ENCODE results near the gene CAPN10. TPM values are rescaled to one million over a fixed set of nuclear protein-coding genes. Genes with fewer than 3 reads are reported as not detected.

Gene CAPN10
- total RNA-seq, 2 donors from 2014 or later: 25.5 to 68.4 TPM

DNA sequence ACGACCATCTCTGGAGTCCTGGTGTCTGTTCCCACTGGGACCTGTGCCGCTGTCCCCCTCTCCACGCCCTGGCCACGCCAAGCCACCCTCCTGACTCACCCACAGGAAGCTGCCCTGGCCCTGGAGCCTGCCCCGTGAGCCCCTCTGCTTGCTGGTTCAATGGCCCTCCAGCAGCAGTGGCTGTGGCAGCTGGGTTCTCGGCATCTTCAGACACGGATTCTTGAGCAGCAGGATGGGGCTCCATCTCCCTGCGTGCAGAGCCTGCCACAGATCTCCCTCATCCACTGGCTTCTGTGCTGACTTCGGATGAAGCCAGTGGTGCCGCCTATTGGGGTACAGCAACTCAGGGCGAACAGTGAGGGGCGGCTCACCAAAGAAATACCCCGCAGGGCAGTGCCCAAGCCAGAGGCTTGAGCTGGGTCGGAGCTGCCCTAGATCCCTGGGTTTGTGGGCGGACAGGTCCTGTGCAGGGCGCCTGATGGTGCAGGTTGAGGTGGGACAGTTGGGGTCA lies 14.0 kb downstream of the CAPN10 start:
- TF ChIP-seq, protein P1, sequence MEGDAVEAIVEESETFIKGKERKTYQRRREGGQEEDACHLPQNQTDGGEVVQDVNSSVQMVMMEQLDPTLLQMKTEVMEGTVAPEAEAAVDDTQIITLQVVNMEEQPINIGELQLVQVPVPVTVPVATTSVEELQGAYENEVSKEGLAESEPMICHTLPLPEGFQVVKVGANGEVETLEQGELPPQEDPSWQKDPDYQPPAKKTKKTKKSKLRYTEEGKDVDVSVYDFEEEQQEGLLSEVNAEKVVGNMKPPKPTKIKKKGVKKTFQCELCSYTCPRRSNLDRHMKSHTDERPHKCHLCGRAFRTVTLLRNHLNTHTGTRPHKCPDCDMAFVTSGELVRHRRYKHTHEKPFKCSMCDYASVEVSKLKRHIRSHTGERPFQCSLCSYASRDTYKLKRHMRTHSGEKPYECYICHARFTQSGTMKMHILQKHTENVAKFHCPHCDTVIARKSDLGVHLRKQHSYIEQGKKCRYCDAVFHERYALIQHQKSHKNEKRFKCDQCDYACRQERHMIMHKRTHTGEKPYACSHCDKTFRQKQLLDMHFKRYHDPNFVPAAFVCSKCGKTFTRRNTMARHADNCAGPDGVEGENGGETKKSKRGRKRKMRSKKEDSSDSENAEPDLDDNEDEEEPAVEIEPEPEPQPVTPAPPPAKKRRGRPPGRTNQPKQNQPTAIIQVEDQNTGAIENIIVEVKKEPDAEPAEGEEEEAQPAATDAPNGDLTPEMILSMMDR (IDR thresholded peaks at IDR 0.05): no peak
- peaks cover 13% of the 10 kb centered on the region for H3K4me1 ChIP-seq (replicated peaks)
- H3K36me3 ChIP-seq: no peaks in the 10 kb centered on the region
- no peak overlapping the region for H3K27ac ChIP-seq
- no peak overlapping the region for H3K4me3 ChIP-seq
- intact Hi-C loops (cut with DNase I): no loop called here
- no peaks in the 10 kb centered on the region for H3K9me3 ChIP-seq
- no peak for DNase-seq (ENCODE audit: low spot score)
- no peaks in the 10 kb centered on the region for H3K27me3 ChIP-seq (replicated peaks; ENCODE audit: insufficient read depth)
- 94% methylated on average over 16 of the region's 16 CpGs for WGBS

DNA sequence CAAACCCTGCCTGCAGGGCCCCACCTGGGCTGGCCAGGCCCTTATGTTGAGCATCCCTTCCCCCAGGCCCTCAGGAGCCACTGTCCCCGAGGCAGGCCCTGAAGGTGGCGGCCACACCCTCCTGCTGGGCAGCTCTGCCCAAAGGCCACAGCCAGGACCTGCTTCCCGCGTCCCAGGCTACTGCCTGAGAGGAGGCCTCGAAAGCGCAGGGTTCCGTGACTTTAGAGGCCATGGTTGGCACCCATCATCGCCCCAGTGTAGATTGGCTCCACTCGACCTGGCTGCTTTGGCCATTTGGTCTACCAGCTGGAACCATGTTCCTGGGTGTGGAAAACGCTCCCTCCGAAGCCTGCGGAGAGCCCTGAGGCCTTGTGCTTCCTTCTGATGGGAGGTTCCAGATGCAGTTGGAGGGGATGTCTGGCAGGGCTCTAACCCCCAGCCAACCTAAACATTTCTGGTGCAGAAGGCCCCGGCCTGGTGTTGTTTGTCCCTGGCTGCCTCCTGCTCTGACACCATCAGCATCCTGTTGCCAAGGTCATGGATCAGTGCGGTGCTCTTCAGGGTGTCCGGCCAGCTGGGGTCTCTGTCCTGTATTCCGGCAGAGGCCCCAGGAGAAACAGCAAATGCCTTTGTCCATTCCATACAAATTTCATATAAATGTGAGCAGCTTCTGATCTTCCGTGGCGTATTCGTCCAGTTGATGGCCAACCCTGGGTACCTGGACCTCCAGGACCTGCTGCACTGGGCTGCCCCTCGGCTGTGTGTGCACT lies 14.7 kb downstream of the CAPN10 start:
- 87% methylated on average over 20 of the region's 20 CpGs for WGBS
- H3K27me3 ChIP-seq (replicated peaks; ENCODE audit: insufficient read depth): no peaks in the 10 kb centered on the region
- no peaks in the 10 kb centered on the region for H3K9me3 ChIP-seq
- H3K4me3 ChIP-seq: no peak overlapping the region
- H3K27ac ChIP-seq: no peak overlapping the region
- no peak for TF ChIP-seq POLR2A (IDR thresholded peaks at IDR 0.05)
- TF ChIP-seq, protein P1 (IDR thresholded peaks at IDR 0.05): no peak
- no peak for TF ChIP-seq POLR2AphosphoS5 (IDR thresholded peaks at IDR 0.05)
- H3K4me1 ChIP-seq (replicated peaks): peaks cover 5% of the 10 kb centered on the region
- intact Hi-C loops (cut with DNase I): no loop called here
- no peaks in the 10 kb centered on the region for H3K36me3 ChIP-seq
- no peak for DNase-seq (ENCODE audit: low spot score)

DNA sequence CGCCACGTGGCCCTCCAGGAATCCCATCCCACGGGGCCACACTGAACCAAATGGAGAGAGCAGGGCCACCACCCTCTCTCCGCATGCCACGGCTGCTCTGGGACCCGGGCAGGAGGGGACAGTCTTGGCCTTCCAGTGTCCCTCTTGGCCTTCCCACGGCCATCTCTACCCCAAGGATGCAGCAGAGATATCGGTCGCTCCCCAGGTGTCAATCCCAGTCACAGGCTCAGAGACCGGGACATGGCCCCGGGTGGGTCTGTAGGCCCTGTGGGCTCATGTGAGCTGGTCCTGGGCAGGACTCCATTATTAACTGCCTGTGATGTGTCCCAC lies 15.3 kb downstream of the CAPN10 start:
- no peak overlapping the region for H3K4me3 ChIP-seq
- no peaks in the 10 kb centered on the region for H3K4me1 ChIP-seq (replicated peaks)
- no peaks in the 10 kb centered on the region for H3K27me3 ChIP-seq (replicated peaks; ENCODE audit: insufficient read depth)
- intact Hi-C loops (cut with DNase I): no loop called here
- DNase-seq (ENCODE audit: low spot score): no peak
- H3K9me3 ChIP-seq: no peaks in the 10 kb centered on the region
- no peak for TF ChIP-seq POLR2A (IDR thresholded peaks at IDR 0.05)
- no peak for TF ChIP-seq POLR2AphosphoS5 (IDR thresholded peaks at IDR 0.05)
- TF ChIP-seq, protein P1 (IDR thresholded peaks at IDR 0.05): no peak
- 89% methylated on average over 11 of the region's 11 CpGs for WGBS
- no peaks in the 10 kb centered on the region for H3K36me3 ChIP-seq
- H3K27ac ChIP-seq: no peak overlapping the region

DNA sequence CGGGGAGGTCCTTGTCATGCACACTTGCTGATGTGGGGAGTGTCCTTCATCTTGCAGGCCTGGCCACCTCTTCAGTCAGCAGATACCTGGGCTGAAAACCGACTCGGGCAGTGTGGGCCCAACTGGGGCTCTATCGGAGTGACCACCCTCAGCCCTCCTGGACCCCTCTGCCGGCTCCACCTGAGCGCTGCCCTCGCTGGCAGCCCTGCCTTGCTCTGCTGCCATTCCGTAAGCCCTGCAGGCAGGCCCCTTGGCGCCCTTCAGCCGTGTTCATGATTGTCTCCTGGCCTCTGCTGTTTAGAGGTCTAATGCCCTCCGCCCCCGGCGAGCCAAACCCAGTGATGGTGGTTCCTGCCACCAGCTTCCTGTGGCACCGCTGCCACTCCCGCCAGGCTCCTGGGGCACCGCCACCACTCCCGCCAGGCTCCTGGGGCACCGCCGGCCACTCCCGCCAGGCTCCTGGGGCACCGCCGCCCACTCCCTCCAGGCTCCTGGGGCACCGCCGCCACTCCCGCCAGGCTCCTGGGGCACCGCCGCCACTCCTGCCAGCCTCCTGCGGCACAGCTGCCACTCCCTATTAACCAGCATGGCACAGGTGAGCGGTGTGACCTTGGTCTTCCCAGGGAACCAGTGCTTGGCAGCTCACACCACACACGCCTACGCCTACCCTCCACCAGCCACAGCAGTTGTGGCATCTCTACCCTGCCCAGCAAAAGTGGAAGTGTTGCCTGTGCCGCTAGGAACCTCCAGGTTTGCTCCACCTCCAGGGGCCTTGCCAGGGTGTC lies 15.9 kb downstream of the CAPN10 start:
- Histone ChIP-seq H3K4me1 (replicated peaks) (no peaks in the 10 kb centered on the region), H3K9me3 (no peaks in the 10 kb centered on the region), H3K36me3 (no peaks in the 10 kb centered on the region), H3K27ac (no peak overlapping the region), H3K4me3 (no peak overlapping the region), H3K27me3 (replicated peaks; ENCODE audit: insufficient read depth) (no peaks in the 10 kb centered on the region)
- DNase-seq (ENCODE audit: low spot score): no peak
- no peak for TF ChIP-seq POLR2A (IDR thresholded peaks at IDR 0.05)
- TF ChIP-seq POLR2AphosphoS5 (IDR thresholded peaks at IDR 0.05): no peak
- TF ChIP-seq, protein P1 (IDR thresholded peaks at IDR 0.05): no peak
- intact Hi-C loops (cut with DNase I): no loop called here
- WGBS: 95% methylated on average over 21 of the region's 32 CpGs

Data from prostate gland (tissue), 2 donors.